ENCODE results near the gene ZNF365.

- no peak for TF ChIP-seq POLR2A (IDR thresholded peaks at IDR 0.05; ENCODE audit: low read length)
- no peak for TF ChIP-seq GATA1 (IDR thresholded peaks at IDR 0.05; ENCODE audit: low read depth, low read length)
Observed at GRCh38 chr10:62402508-62402907, 28.3 kb downstream of the ZNF365 start.

Data from erythroblast (primary cell).